ENCODE data around the gene NXPH3. TPM values are rescaled to one million over a fixed set of nuclear protein-coding genes. Genes with fewer than 3 reads are reported as not detected.

NXPH3 gene
- total and polyA plus RNA-seq, 2 of the 13 experiments (the other 11 are each of a cell fraction or from before 2014, with no cell fraction given), result 0.04 to 0.58 TPM

GRCh38 chr17:49602783-49603182 lies 27.1 kb downstream of the NXPH3 start (continued):
- TF ChIP-seq ZNF18 (CRISPR knock-in tag; IDR thresholded peaks at IDR 0.05; ENCODE audit: insufficient replicate concordance) (no peak), RARG (CRISPR knock-in tag; IDR thresholded peaks at IDR 0.05; ENCODE audit: low read depth) (no peak)

- 92% methylated on average over 3 of the region's 3 CpGs for WGBS (ENCODE audit: low lambda C conversion rate)
- no peak for ATAC-seq
- no peak for DNase-seq (ENCODE audit: low spot score)
- Histone ChIP-seq H3K9me3 (ENCODE audit: low read length) (no peaks in the 10 kb centered on the region), H3K4me3 (replicated peaks in 1 of 3; ENCODE audit: insufficient read depth in 1 of 3, low read depth in 2 of 3, low read length in 3 of 3) (no peak overlapping the region), H2AFZ (ENCODE audit: low read length) (no peak overlapping the region), H3K9ac (ENCODE audit: insufficient read depth, low read depth, low read length) (no peak overlapping the region), H3K4me1 (ENCODE audit: insufficient read depth, low read length) (peaks cover 8% of the 10 kb centered on the region), H3K36me3 (replicated peaks in 1 of 2; ENCODE audit: control insufficient read depth in 1 of 2, insufficient read depth in 2 of 2, low read length in 2 of 2) (peaks cover 24 to 66% of the 10 kb centered on the region in 2 experiments), H4K20me1 (ENCODE audit: insufficient read depth, low read length) (no peaks in the 10 kb centered on the region), H3K27me3 (ENCODE audit: control insufficient read depth in 1 of 2, insufficient read depth in 2 of 2, low read length in 2 of 2) (no peaks in the 10 kb centered on the region), H3K27ac (ENCODE audit: extremely low read length, insufficient read depth, low read length) (no peak overlapping the region), H3K4me2 (ENCODE audit: low read depth, low read length) (no peak overlapping the region), H3K79me2 (ENCODE audit: insufficient read depth, low read length) (no peaks in the 10 kb centered on the region)
- in situ Hi-C loops (cut with HindIII; ENCODE audit: extremely low pct_ligation_motif_present, low pct_unique_long_range_greater_than_20kb) (no loop called here), intact Hi-C loops (cut with micrococcal nuclease; ENCODE audit: unreplicated experiment) (no loop called here)
- no peak for FAIRE-seq
- no TSS peak for BruUV-seq (replicated peaks)
- POLR2A ChIA-PET, result no interaction called here
- CTCF ChIA-PET (ENCODE audit: low intra/inter-chr PET ratio, low total read pairs), result no interaction called here
- no peak for TF ChIP-seq USF2 (IDR thresholded peaks at IDR 0.05; ENCODE audit: low read depth, low read length)
- TF ChIP-seq USF2 (CRISPR knock-in tag; IDR thresholded peaks at IDR 0.05; ENCODE audit: borderline replicate concordance), result no peak
- TF ChIP-seq NRL (CRISPR knock-in tag; IDR thresholded peaks at IDR 0.05; ENCODE audit: borderline replicate concordance), result no peak
- no peak for TF ChIP-seq CTCF (CRISPR knock-in tag; IDR thresholded peaks at IDR 0.05)
These were observed 27.6 kb downstream of the NXPH3 start for GRCh38 chr17:49603238-49603637.

Measured in HepG2 (cell line).